K562 (cell line): ENCODE measurements around the gene XPO1. TPM values are rescaled to one million over a fixed set of nuclear protein-coding genes. Genes with fewer than 3 reads are reported as not detected.

Source experiments
- ATAC-seq: fragments of 200-7000 bp; cut with Tn5 transposase; 3 replicates; pipeline ENCODE4 v1.9.1; 2020; ENCODE audit warnings: moderate library complexity
- BruUV-seq: library from RNA; stranded (reverse); fragments of 400-500 nt; replicated peaks from 2 replicates; lab custom pipeline; 2021; lab: Mats Ljungman, UMichigan
- CTCF ChIA-PET: fragments of 300-600 bp; formaldehyde crosslinking; extraction: SDS; loops from one replicate; lab custom pipeline; 2021; ENCODE audit warnings: low intra/inter-chr PET ratio; lab: Yijun Ruan, JAX
- POLR2A ChIA-PET: fragments of 300-600, 350-650 bp; sonication (Branson Sonifier 250); formaldehyde crosslinking; extraction: SDS; loops from one replicate; lab custom pipeline; 2021; ENCODE audit warnings: antibody characterized with exemption, inconsistent platforms; lab: Yijun Ruan, JAX
- DNase-seq, 4 experiments: peaks; one replicate each; pipeline versions ENCODE4 v3.0.0 to v3.0.0-alpha.2; 2011 to 2018; ENCODE audit warnings: low spot score in 3 of 4, mixed read lengths in 3 of 4; ENCODE audit errors: extremely low read depth in 1 of 4
- FAIRE-seq: peaks from 2 replicates; lab custom pipeline; 2011; peaks lifted over from hg19 to GRCh38; lab: Jason Lieb, UNC
- H2AFZ ChIP-seq: 2 replicates; pipeline ENCODE4 v1.6.0; 2011; ENCODE audit warnings: low read depth, low read length, control low read depth, inconsistent platforms
- H3K27ac ChIP-seq: fragments of 200-600 bp; 3 replicates; pipeline ENCODE4 v1.8.0; 2011; ENCODE audit warnings: low read depth, mild to moderate bottlenecking, control low read depth, inconsistent platforms, low read length, moderate library complexity, mixed read lengths; ENCODE audit errors: extremely low read depth
- H3K27me3 ChIP-seq, 2 experiments: fragments of 300-600 bp in 1 of 2; 2 replicates in 1 of 2; 3 replicates in 1 of 2; pipeline versions ENCODE4 v1.6.0 to v1.8.0; 2011; ENCODE audit warnings: inconsistent platforms in 2 of 2, low read length in 2 of 2, mild to moderate bottlenecking in 1 of 2, mixed read lengths in 1 of 2, moderate library complexity in 1 of 2; ENCODE audit not compliant: control insufficient read depth in 2 of 2, insufficient read depth in 2 of 2
- H3K36me3 ChIP-seq: fragments of 300-600 bp; 3 replicates; pipeline ENCODE4 v1.8.0; 2011; ENCODE audit warnings: mild to moderate bottlenecking, low read length, inconsistent platforms; ENCODE audit not compliant: control insufficient read depth, insufficient read depth
- H3K4me1 ChIP-seq, 2 experiments: fragments of 200-600 bp in 1 of 2; replicated peaks in 1 of 2; 2 replicates in 1 of 2; 3 replicates in 1 of 2; pipeline versions ENCODE4 v1.5.1 to v1.8.0; 2011; ENCODE audit warnings: inconsistent platforms in 2 of 2, low read length in 2 of 2, mild to moderate bottlenecking in 1 of 2, mixed read lengths in 1 of 2, moderate library complexity in 1 of 2; ENCODE audit not compliant: control insufficient read depth in 2 of 2, insufficient read depth in 2 of 2
- H3K4me2 ChIP-seq: 2 replicates; pipeline ENCODE4 v1.6.1; 2011; ENCODE audit warnings: low read length, control low read depth, inconsistent platforms, mixed read lengths; ENCODE audit not compliant: insufficient read depth
- H3K4me3 ChIP-seq: fragments of 200-600 bp; sonication (generic), shearing (Covaris generic); 2 replicates; pipeline ENCODE4 v1.5.1; 2016; ENCODE audit warnings: control low read depth, inconsistent platforms
- H3K79me2 ChIP-seq: fragments of 200-600 bp; 3 replicates; pipeline ENCODE4 v1.8.0; 2011; ENCODE audit warnings: low read length, inconsistent platforms; ENCODE audit not compliant: control insufficient read depth, insufficient read depth
- H3K9ac ChIP-seq, 2 experiments: 2 replicates each; pipeline versions ENCODE4 v1.6.0 to v1.6.1; 2011; ENCODE audit warnings: low read depth in 2 of 2, low read length in 2 of 2, control low read depth in 1 of 2, inconsistent platforms in 1 of 2, mild to moderate bottlenecking in 1 of 2, mixed read lengths in 1 of 2; ENCODE audit not compliant: insufficient read depth in 1 of 2
- H3K9me1 ChIP-seq: one replicate; pipeline ENCODE4 v1.6.0; 2011; ENCODE audit warnings: inconsistent platforms, mild to moderate bottlenecking, low read length, moderate library complexity; ENCODE audit not compliant: control insufficient read depth, insufficient read depth
- H3K9me3 ChIP-seq: replicated peaks from 2 replicates; pipeline ENCODE4 v1.5.1; 2011; ENCODE audit warnings: low read depth, low read length, inconsistent platforms; ENCODE audit not compliant: control insufficient read depth, insufficient read depth
- H4K20me1 ChIP-seq: replicated peaks from 2 replicates; pipeline ENCODE4 v1.6.1; 2011; ENCODE audit warnings: low read length, inconsistent platforms, mixed read lengths; ENCODE audit not compliant: control insufficient read depth, insufficient read depth
- CCNT2 ChIP-seq: IDR thresholded peaks from 2 replicates; pipeline ENCODE4 v1.6.1; 2011; ENCODE audit warnings: borderline replicate concordance, low read depth, mild to moderate bottlenecking, moderate library complexity, mixed read lengths, low read length; ENCODE audit not compliant: insufficient read length; ENCODE audit errors: extremely low read depth
- CREB1 ChIP-seq, 2 experiments: sonication (generic) in 1 of 2; formaldehyde crosslinking in 1 of 2; IDR thresholded peaks; 2 replicates each; pipeline versions ENCODE4 v1.6.1 to v1.8.0; 2012 to 2022; ENCODE audit warnings: inconsistent platforms in 1 of 2, mild to moderate bottlenecking in 1 of 2, missing genetic modification reagents in 1 of 2, moderate library complexity in 1 of 2
- CTCF ChIP-seq, 3 experiments: IDR thresholded peaks in 2 of 3; conservative IDR thresholded peaks in 1 of 3; 2 replicates each; pipeline ENCODE4 v1.5.1; 2011 to 2012; ENCODE audit warnings: low read length in 3 of 3, mild to moderate bottlenecking in 3 of 3, control low read depth in 2 of 3, improper control_type of control experiment in 1 of 3, inconsistent platforms in 1 of 3, low read depth in 1 of 3, mixed read lengths in 1 of 3, moderate library complexity in 1 of 3; ENCODE audit not compliant: insufficient read depth in 2 of 3
- DMBX1 ChIP-seq: fragments of 250-450 bp; sonication (Bioruptor Pico); IDR thresholded peaks from 2 replicates; pipeline ENCODE4 v1.8.0; 2022; ENCODE audit warnings: inconsistent platforms, mild to moderate bottlenecking, moderate library complexity, borderline replicate concordance
- E2F6 ChIP-seq, 2 experiments: IDR thresholded peaks; 2 replicates each; pipeline ENCODE4 v1.6.1; 2011; ENCODE audit warnings: borderline replicate concordance in 1 of 2, control low read depth in 1 of 2, low read depth in 1 of 2, low read length in 1 of 2, mild to moderate bottlenecking in 1 of 2, mixed read lengths in 1 of 2, moderate library complexity in 1 of 2; ENCODE audit not compliant: insufficient read depth in 1 of 2, insufficient read length in 1 of 2, poor library complexity in 1 of 2, severe bottlenecking in 1 of 2; ENCODE audit errors: extremely low read depth in 1 of 2
- NR4A1 ChIP-seq, 2 experiments: fragments of 250-450 bp in 1 of 2; fragments of 450-650 bp in 1 of 2; sonication (Bioruptor Pico) in 1 of 2; IDR thresholded peaks; 2 replicates each; pipeline versions ENCODE4 v1.4.0 to v1.6.1; 2016 to 2020; ENCODE audit warnings: mild to moderate bottlenecking in 2 of 2, missing compliant biosample characterization in 1 of 2, missing genetic modification characterization in 1 of 2, moderate library complexity in 1 of 2
- PHF8 ChIP-seq: fragments of 200-600 bp; sonication (generic); IDR thresholded peaks from 2 replicates; pipeline ENCODE4 v1.6.1; 2012; ENCODE audit warnings: mixed run types, mild to moderate bottlenecking, inconsistent platforms, low read length, moderate library complexity, borderline replicate concordance
- RFX7 ChIP-seq: fragments of 250-450 bp; sonication (Bioruptor Pico); IDR thresholded peaks from 2 replicates; pipeline ENCODE4 v1.5.1; 2021; ENCODE audit warnings: mild to moderate bottlenecking
- SAP30 ChIP-seq: fragments of 200-600 bp; sonication (generic); IDR thresholded peaks from 2 replicates; pipeline ENCODE4 v1.6.1; 2012; ENCODE audit warnings: borderline replicate concordance, low read depth, mild to moderate bottlenecking, moderate library complexity, low read length, control low read depth, inconsistent platforms; ENCODE audit not compliant: insufficient read depth, poor library complexity, severe bottlenecking
- SMAD1 ChIP-seq: fragments of 150-350 bp; IDR thresholded peaks from 2 replicates; pipeline ENCODE4 v1.6.1; 2014; ENCODE audit warnings: low read length, low read depth; ENCODE audit not compliant: partially characterized antibody
- SREBF1 ChIP-seq: fragments of 150-350 bp; IDR thresholded peaks from 2 replicates; pipeline ENCODE4 v1.6.1; 2014; ENCODE audit warnings: antibody characterized with exemption, low read depth, low read length, borderline replicate concordance
- SUPT5H ChIP-seq: fragments of 450-650 bp; IDR thresholded peaks from 2 replicates; pipeline ENCODE4 v1.6.1; 2016
- ZNF707 ChIP-seq: fragments of 250-450 bp; sonication (Bioruptor Pico); conservative IDR thresholded peaks from 2 replicates; pipeline ENCODE4 v1.8.0; 2022; ENCODE audit warnings: inconsistent platforms, mild to moderate bottlenecking, moderate library complexity
- ZNF740 ChIP-seq, 3 experiments: fragments of 200-800 bp in 1 of 3; sonication (Bioruptor generic) in 1 of 3; sonication (generic) in 1 of 3; formaldehyde crosslinking in 1 of 3; IDR thresholded peaks; 2 replicates each; pipeline versions ENCODE4 v1.6.1 to v1.8.0; 2016 to 2022; ENCODE audit warnings: mild to moderate bottlenecking in 2 of 3, missing compliant biosample characterization in 2 of 3, missing genetic modification characterization in 2 of 3, missing genetic modification reagents in 1 of 3
- WGBS: fragments of 100-300 bp; shearing (Covaris generic); methylation state at CpG from one replicate; pipeline ENCODE4 v1.1.6; 2016; ENCODE audit warnings: low coverage, mixed read lengths; ENCODE audit not compliant: insufficient coverage; ENCODE audit errors: missing lambda C conversion rate; 5-methylcytosine and 5-hydroxymethylcytosine counted together
- in situ Hi-C: fragments of 300-500 bp; cut with MboI; formaldehyde crosslinking; loops from 4 replicates; pipeline ENCODE4 v1.15.0; 2018; ENCODE audit warnings: inconsistent platforms, mixed read lengths
- intact Hi-C: fragments of 100-400 bp; cut with micrococcal nuclease; formaldehyde crosslinking; loops from 2 replicates; pipeline ENCODE4 v1.14.2; 2022
- polyA plus RNA-seq, 8 experiments: library from polyadenylated mRNA; depleted of rRNA in 4 of 8; stranded (reverse) in 5 of 8; unstranded in 3 of 8; fragments of >200 nt; fragmentation: Nextera tagmentation in 2 of 8; fragmentation: Illumina TruSeq in 1 of 8; extraction: Ambion mirVana in 2 of 8; extraction: Trizol in 1 of 8; gene quantifications; 2 replicates each; pipeline versions ENCODE4 v1.2.1 to v1.2.3, GENCODE V29; 2011 to 2014; ENCODE audit warnings: inconsistent platforms in 1 of 8, missing spikeins in 1 of 8
- total RNA-seq, 7 experiments: library from RNA; depleted of rRNA in 6 of 7; stranded (reverse); fragments of >200 nt in 6 of 7; fragmentation: Illumina TruSeq in 2 of 7; extraction: Trizol in 2 of 7; gene quantifications; 2 replicates each; pipeline versions ENCODE4 v1.2.1 to v1.2.3, GENCODE V29; 2011 to 2021; ENCODE audit warnings: low replicate concordance in 1 of 7

Gene XPO1
- total and polyA plus RNA-seq, 9 of the 15 experiments (the other 6 are each of a cell fraction or from before 2014, with no cell fraction given), result 86.2 to 307 (median 216) TPM

GRCh38 chr2:61537950-61538199 lies 281 bp downstream of the XPO1 start:
- CTCF ChIA-PET, result no interaction called here
- H4K20me1 ChIP-seq, result peaks cover 25% of the 10 kb centered on the region
- 0% methylated on average over 2 of the region's 15 CpGs for whole genome bisulfite sequencing
- H3K27ac ChIP-seq, result peak overlapping the region; percentile 98
- no peaks in the 10 kb centered on the region for H3K27me3 ChIP-seq
- no peak for ATAC-seq
- FAIRE-seq, result no peak
- peak overlapping the region; percentile 95 to 99 for H3K9ac ChIP-seq
- in situ Hi-C loops (no loop called here), intact Hi-C loops (loop anchor here (1.0 to 5.0 kb wide), 5 partner anchors 67 to 351 kb away; partner anchors contain the start of genes CCT4 and USP34)
- H3K4me2 ChIP-seq, result peak overlapping the region; percentile 96; the same call in 1 of the 2 replicates
- H3K9me3 ChIP-seq, result no peaks in the 10 kb centered on the region
- H3K79me2 ChIP-seq, result peaks cover 57% of the 10 kb centered on the region
- peaks cover 17% of the 10 kb centered on the region; the same call in 2 of the 3 replicates for H3K36me3 ChIP-seq
- H3K4me1 ChIP-seq, result peaks cover 19 to 28% of the 10 kb centered on the region in 2 experiments
- no TSS peak for BruUV-seq
- H3K9me1 ChIP-seq, result no peaks in the 10 kb centered on the region
- no peak overlapping the region for H2AFZ ChIP-seq
- DNase-seq, result no peak
- H3K4me3 ChIP-seq, result peak overlapping the region; percentile 76
- POLR2A ChIA-PET, result interaction anchor here (0.6 to 1.9 kb wide), 11 partner anchors 13 to 805 kb away, joined by 3 to 7 read pairs (median 3); no protein-coding TSS in a partner anchor
- no peak for TF ChIP-seq DMBX1 (CRISPR knock-in tag)
- TF ChIP-seq SAP30, result peak; percentile 38
- TF ChIP-seq ZNF740 (CRISPR knock-in tag; IDR thresholded peaks at IDR 0.05), result peak; percentile 91
- peak in 1 of 2 experiments; percentile 90; a peak in 2 of 4 replicates for TF ChIP-seq ZNF740 (tag; IDR thresholded peaks at IDR 0.05)
- no peak for TF ChIP-seq E2F6 (IDR thresholded peaks at IDR 0.05; ENCODE audit: borderline replicate concordance in 1 of 2, extremely low read depth in 1 of 2, insufficient read depth in 1 of 2, insufficient read length in 1 of 2, low read depth in 1 of 2, low read length in 1 of 2, poor library complexity in 1 of 2, severe bottlenecking in 1 of 2)
- TF ChIP-seq RFX7 (CRISPR knock-in tag), result no peak
- TF ChIP-seq SUPT5H, result peak; percentile 82; the same call in 1 of the 2 replicates
- no peak for TF ChIP-seq NR4A1 (CRISPR knock-in tag; IDR thresholded peaks at IDR 0.05)
- no peak for TF ChIP-seq NR4A1 (tag; IDR thresholded peaks at IDR 0.05)
- no peak for TF ChIP-seq SREBF1
- peak; percentile 75 for TF ChIP-seq PHF8
- peak; percentile 18 for TF ChIP-seq SMAD1
- peak; percentile 4 for TF ChIP-seq CCNT2
- no peak for TF ChIP-seq CTCF (IDR thresholded peaks at IDR 0.05 in 2 of 3, conservative IDR thresholded peaks at IDR 0.05 in 1 of 3; ENCODE audit: insufficient read depth in 2 of 3, low read depth in 1 of 3, low read length in 3 of 3)
- no peak for TF ChIP-seq CREB1 (IDR thresholded peaks at IDR 0.05)
- TF ChIP-seq CREB1 (CRISPR knock-in tag; IDR thresholded peaks at IDR 0.05), result no peak
- TF ChIP-seq ZNF707, result no peak
